GM23248 (cell line): ENCODE results near the gene C14orf93.

ENCODE experiments used
- EZH2 ChIP-seq: fragments of 200-600 bp; sonication (generic); IDR thresholded peaks from 2 replicates; pipeline ENCODE4 v1.6.1; 2018; ENCODE audit warnings: antibody characterized with exemption, mild to moderate bottlenecking; ENCODE audit not compliant: insufficient read depth, poor library complexity, severe bottlenecking
- EZH2phosphoT487 ChIP-seq: fragments of 200-600 bp; sonication (generic); IDR thresholded peaks from 2 replicates; pipeline ENCODE4 v1.6.1; 2018; ENCODE audit warnings: antibody characterized with exemption, moderate library complexity, mild to moderate bottlenecking, low read depth; ENCODE audit not compliant: insufficient read depth

- TF ChIP-seq EZH2 (no peak), EZH2phosphoT487 (no peak)
These were observed 42.3 kb upstream of the C14orf93 start for GRCh38 chr14:23052182-23052623.
